PFSK-1 (cell line): ENCODE data around the gene PVR.

Source experiments
- FOXP2 ChIP-seq: optimal IDR thresholded peaks from 2 replicates; pipeline ENCODE3; 2011; ENCODE audit warnings: borderline replicate concordance, control low read depth, inconsistent platforms; ENCODE audit not compliant: insufficient read depth; ENCODE audit errors: extremely low read length, extremely low read depth
- POLR2AphosphoS5 ChIP-seq: IDR thresholded peaks from 2 replicates; pipeline ENCODE4 v1.6.1; 2012; ENCODE audit warnings: low read depth, mild to moderate bottlenecking, control low read depth, low read length, moderate library complexity
- SIN3A ChIP-seq: IDR thresholded peaks from 2 replicates; pipeline ENCODE4 v1.6.1; 2012; ENCODE audit warnings: mild to moderate bottlenecking, low read length, moderate library complexity, borderline replicate concordance; ENCODE audit not compliant: insufficient read depth
- TAF1 ChIP-seq: IDR thresholded peaks from 2 replicates; pipeline ENCODE4 v1.6.1; 2012; ENCODE audit warnings: low read length, control low read depth, borderline replicate concordance; ENCODE audit not compliant: insufficient read depth
- TF ChIP-seq, protein P1 (sequence below), 2 experiments: IDR thresholded peaks; 2 replicates each; pipeline versions ENCODE4 v1.6.1 to v1.8.0; 2011 to 2012; ENCODE audit warnings: low read depth in 2 of 2, low read length in 2 of 2, control low read depth in 1 of 2, inconsistent platforms in 1 of 2, mild to moderate bottlenecking in 1 of 2, moderate library complexity in 1 of 2; ENCODE audit not compliant: insufficient read depth in 1 of 2

PVR gene

DNA sequence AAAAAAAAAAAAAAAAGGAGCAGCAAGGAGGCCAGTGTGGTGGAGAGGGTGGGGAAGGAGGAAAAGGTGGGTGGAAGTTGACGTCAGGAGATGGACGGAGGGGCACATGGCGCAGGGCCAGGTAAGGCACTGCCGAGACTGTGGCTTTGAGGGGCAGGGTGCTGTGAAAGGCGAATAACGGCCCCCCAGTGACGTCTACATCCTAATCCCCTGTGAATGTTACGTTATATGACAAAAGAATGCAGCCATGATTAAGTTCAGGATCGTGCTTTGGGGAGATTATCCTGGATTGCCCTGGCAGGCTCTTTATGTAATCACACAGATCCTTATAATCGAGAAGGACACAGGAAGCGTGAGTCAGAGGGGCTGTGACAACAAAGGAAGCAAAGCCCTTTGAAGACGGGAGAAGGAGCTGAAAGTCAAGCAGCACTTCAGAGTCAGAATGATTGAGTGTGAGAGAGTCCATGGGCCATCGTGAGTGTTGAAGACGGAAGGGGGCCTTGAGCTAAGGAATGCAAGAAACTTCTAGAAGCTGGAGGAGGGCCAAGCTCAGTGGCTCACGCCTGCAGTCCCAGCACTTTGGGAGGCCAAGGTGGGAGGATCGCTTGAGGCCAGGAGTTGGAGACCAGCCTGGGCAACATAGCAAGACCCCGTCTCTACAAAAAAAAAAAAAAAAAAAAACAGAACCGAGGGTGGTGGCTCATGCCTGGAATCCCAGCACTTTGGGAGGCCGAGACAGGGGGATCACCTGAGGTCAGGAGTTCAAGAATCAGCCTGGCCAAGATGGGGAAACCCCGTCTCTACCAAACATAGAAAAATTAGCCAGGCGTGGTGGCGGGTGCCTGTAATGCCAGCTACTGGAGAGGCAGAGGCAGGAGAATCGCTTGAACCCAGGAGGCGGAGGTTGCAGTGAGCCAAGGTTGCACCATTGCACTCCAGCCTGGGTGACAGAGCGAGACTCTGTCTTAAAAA lies 41.5 kb downstream of the PVR start:
- no peak for TF ChIP-seq TAF1
- TF ChIP-seq POLR2AphosphoS5: no peak
- TF ChIP-seq FOXP2: no peak
- TF ChIP-seq, protein P1, sequence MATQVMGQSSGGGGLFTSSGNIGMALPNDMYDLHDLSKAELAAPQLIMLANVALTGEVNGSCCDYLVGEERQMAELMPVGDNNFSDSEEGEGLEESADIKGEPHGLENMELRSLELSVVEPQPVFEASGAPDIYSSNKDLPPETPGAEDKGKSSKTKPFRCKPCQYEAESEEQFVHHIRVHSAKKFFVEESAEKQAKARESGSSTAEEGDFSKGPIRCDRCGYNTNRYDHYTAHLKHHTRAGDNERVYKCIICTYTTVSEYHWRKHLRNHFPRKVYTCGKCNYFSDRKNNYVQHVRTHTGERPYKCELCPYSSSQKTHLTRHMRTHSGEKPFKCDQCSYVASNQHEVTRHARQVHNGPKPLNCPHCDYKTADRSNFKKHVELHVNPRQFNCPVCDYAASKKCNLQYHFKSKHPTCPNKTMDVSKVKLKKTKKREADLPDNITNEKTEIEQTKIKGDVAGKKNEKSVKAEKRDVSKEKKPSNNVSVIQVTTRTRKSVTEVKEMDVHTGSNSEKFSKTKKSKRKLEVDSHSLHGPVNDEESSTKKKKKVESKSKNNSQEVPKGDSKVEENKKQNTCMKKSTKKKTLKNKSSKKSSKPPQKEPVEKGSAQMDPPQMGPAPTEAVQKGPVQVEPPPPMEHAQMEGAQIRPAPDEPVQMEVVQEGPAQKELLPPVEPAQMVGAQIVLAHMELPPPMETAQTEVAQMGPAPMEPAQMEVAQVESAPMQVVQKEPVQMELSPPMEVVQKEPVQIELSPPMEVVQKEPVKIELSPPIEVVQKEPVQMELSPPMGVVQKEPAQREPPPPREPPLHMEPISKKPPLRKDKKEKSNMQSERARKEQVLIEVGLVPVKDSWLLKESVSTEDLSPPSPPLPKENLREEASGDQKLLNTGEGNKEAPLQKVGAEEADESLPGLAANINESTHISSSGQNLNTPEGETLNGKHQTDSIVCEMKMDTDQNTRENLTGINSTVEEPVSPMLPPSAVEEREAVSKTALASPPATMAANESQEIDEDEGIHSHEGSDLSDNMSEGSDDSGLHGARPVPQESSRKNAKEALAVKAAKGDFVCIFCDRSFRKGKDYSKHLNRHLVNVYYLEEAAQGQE (IDR thresholded peaks at IDR 0.05; ENCODE audit: insufficient read depth in 1 of 2, low read depth in 2 of 2, low read length in 2 of 2): no peak; a peak in 1 of 4 replicates
- TF ChIP-seq SIN3A: no peak

DNA sequence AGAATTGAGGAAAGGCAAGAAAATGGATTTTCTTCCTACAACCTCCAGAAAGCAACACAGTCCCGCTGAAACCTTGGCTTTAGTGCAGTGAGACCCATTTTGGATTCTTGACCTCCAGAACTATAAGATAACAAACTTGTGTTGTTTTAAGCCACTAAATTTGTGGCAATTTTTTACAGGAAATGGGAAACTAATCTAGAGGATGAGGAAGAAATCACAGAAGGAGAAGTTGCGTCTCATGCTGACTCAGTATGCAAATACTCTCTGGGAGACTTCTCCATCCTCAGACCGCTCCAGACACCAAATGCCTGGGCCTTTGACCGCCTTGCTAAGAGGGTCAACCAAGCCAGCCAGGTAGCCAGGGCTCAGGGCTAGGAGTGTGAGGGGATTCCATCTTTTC lies 42.2 kb downstream of the PVR start:
- no peak for TF ChIP-seq TAF1
- TF ChIP-seq POLR2AphosphoS5: no peak
- TF ChIP-seq, protein P1 (IDR thresholded peaks at IDR 0.05; ENCODE audit: insufficient read depth in 1 of 2, low read depth in 2 of 2, low read length in 2 of 2): no peak
- no peak for TF ChIP-seq FOXP2
- TF ChIP-seq SIN3A: no peak

DNA sequence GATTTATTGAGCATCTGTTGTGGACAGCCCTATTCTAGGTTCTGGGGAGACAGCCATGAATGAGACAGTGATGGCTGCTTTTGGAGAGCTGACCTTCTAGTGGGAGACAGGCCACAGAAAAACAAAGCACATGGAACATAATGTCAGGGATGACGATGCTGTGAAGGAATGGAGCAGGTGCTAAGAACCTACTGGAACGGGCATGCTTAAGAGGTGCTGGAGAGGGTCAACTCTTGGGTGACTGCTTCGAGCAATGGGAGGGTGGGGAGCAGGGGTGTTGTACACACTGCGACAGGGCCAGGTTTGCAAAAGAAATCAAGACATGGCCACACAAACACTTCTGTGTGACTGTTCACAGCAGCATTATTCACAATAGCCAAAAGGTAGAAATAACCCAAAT lies 43.2 kb downstream of the PVR start:
- TF ChIP-seq, protein P1 (IDR thresholded peaks at IDR 0.05; ENCODE audit: insufficient read depth in 1 of 2, low read depth in 2 of 2, low read length in 2 of 2): no peak
- TF ChIP-seq SIN3A: no peak
- no peak for TF ChIP-seq TAF1
- no peak for TF ChIP-seq FOXP2
- no peak for TF ChIP-seq POLR2AphosphoS5

DNA sequence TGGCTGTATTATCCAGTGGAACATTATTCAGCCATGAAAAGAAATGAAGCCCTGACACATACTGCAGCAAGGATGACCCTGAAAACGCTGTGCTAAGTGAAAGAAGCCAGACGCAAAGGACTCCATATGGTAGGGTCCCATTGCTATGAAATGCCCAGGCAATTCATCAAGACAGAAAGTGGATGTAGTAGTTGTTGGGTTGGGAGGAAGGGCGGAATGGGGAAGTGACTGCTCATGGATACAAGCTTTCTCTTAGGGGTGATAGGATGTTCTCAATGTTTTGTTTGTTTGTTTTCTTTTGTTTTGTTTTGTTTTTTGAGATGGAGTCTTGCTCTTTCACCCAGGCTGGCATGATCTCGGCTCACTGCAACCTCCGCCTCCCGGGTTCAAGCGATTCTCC lies 44.2 kb downstream of the PVR start:
- no peak for TF ChIP-seq FOXP2
- no peak for TF ChIP-seq POLR2AphosphoS5
- TF ChIP-seq, protein P1 (IDR thresholded peaks at IDR 0.05; ENCODE audit: insufficient read depth in 1 of 2, low read depth in 2 of 2, low read length in 2 of 2): no peak
- TF ChIP-seq SIN3A: no peak
- TF ChIP-seq TAF1: no peak
